H9 (cell line): Measurements from ENCODE around the gene CCSER2. TPM values are rescaled to one million over a fixed set of nuclear protein-coding genes. Genes with fewer than 3 reads are reported as not detected.

Experiments
- DNase-seq: peaks from one replicate; pipeline ENCODE4 v3.0.0-alpha.2; 2017
- H2AFZ ChIP-seq: one replicate; pipeline ENCODE4 v1.6.1; 2013; ENCODE audit warnings: mild to moderate bottlenecking, low read length, control low read depth, moderate library complexity
- H2AK5ac ChIP-seq: 2 replicates; pipeline ENCODE4 v1.6.1; 2013; ENCODE audit warnings: low read length, control low read depth, mixed read lengths; ENCODE audit not compliant: insufficient read length
- H2BK120ac ChIP-seq: one replicate; pipeline ENCODE4 v1.6.1; 2013; ENCODE audit warnings: low read depth, mild to moderate bottlenecking, low read length, control low read depth, inconsistent platforms; ENCODE audit not compliant: poor library complexity, severe bottlenecking
- H2BK12ac ChIP-seq: 2 replicates; pipeline ENCODE4 v1.6.1; 2013; ENCODE audit warnings: low read length, control low read depth, mixed read lengths, low read depth; ENCODE audit not compliant: insufficient read length
- H2BK15ac ChIP-seq: 2 replicates; pipeline ENCODE4 v1.6.1; 2013; ENCODE audit warnings: low read depth, low read length, control low read depth
- H2BK20ac ChIP-seq: one replicate; pipeline ENCODE4 v1.6.1; 2013; ENCODE audit warnings: low read depth, mild to moderate bottlenecking, low read length, control low read depth, inconsistent platforms; ENCODE audit not compliant: poor library complexity, severe bottlenecking
- H2BK5ac ChIP-seq: 2 replicates; pipeline ENCODE4 v1.6.1; 2013; ENCODE audit warnings: low read length, control low read depth, mixed read lengths; ENCODE audit not compliant: insufficient read length
- H3K14ac ChIP-seq: 2 replicates; pipeline ENCODE4 v1.6.1; 2013; ENCODE audit warnings: low read length, control low read depth; ENCODE audit not compliant: insufficient read depth
- H3K18ac ChIP-seq: 2 replicates; pipeline ENCODE4 v1.6.1; 2013; ENCODE audit warnings: low read depth, mild to moderate bottlenecking, mixed read lengths, low read length, control low read depth; ENCODE audit not compliant: insufficient read length
- H3K23ac ChIP-seq: 2 replicates; pipeline ENCODE4 v1.6.1; 2013; ENCODE audit warnings: low read length, control low read depth, mixed read lengths, low read depth; ENCODE audit not compliant: insufficient read length
- H3K23me2 ChIP-seq: 2 replicates; pipeline ENCODE4 v1.6.1; 2013; ENCODE audit warnings: low read depth, mild to moderate bottlenecking, mixed read lengths, low read length, control low read depth; ENCODE audit not compliant: insufficient read length, poor library complexity, severe bottlenecking
- H3K27ac ChIP-seq: 2 replicates; pipeline ENCODE4 v1.5.1; 2013; ENCODE audit warnings: low read length, control low read depth, mixed read lengths, low read depth; ENCODE audit not compliant: insufficient read length
- H3K27me3 ChIP-seq: 2 replicates; pipeline ENCODE4 v1.6.1; 2013; ENCODE audit warnings: low read length, control low read depth, inconsistent platforms; ENCODE audit not compliant: insufficient read depth
- H3K4ac ChIP-seq: 2 replicates; pipeline ENCODE4 v1.6.1; 2013; ENCODE audit warnings: low read depth, mild to moderate bottlenecking, control low read depth, inconsistent platforms, low read length, moderate library complexity
- H3K4me1 ChIP-seq: 2 replicates; pipeline ENCODE4 v1.6.1; 2013; ENCODE audit warnings: low read length, control low read depth, inconsistent platforms; ENCODE audit not compliant: insufficient read depth
- H3K4me2 ChIP-seq: 2 replicates; pipeline ENCODE4 v1.6.1; 2013; ENCODE audit warnings: low read length, control low read depth, mixed read lengths; ENCODE audit not compliant: insufficient read length, insufficient read depth
- H3K56ac ChIP-seq: 2 replicates; pipeline ENCODE4 v1.6.1; 2013; ENCODE audit warnings: low read depth, mild to moderate bottlenecking, mixed read lengths, low read length, control low read depth; ENCODE audit not compliant: insufficient read length
- H3K79me1 ChIP-seq: 2 replicates; pipeline ENCODE4 v1.6.1; 2013; ENCODE audit warnings: low read depth, mild to moderate bottlenecking, moderate library complexity, low read length, control low read depth, inconsistent platforms; ENCODE audit not compliant: insufficient read depth, poor library complexity, severe bottlenecking
- H3K79me2 ChIP-seq: 2 replicates; pipeline ENCODE4 v1.6.1; 2013; ENCODE audit warnings: low read length, control low read depth, inconsistent platforms; ENCODE audit not compliant: insufficient read depth
- H3K9ac ChIP-seq: 2 replicates; pipeline ENCODE4 v1.6.1; 2013; ENCODE audit warnings: low read length, control low read depth, mixed read lengths; ENCODE audit not compliant: insufficient read length; ENCODE audit errors: extremely low read depth
- H3K9me3 ChIP-seq: one replicate; pipeline ENCODE4 v1.6.1; 2013; ENCODE audit warnings: low read depth, low read length, inconsistent platforms; ENCODE audit not compliant: control insufficient read depth
- H3T11ph ChIP-seq: one replicate; pipeline ENCODE4 v1.6.1; 2013; ENCODE audit warnings: mild to moderate bottlenecking, low read length, control low read depth, inconsistent platforms
- H4K20me1 ChIP-seq: one replicate; pipeline ENCODE4 v1.6.1; 2013; ENCODE audit not compliant: control insufficient read depth, insufficient read length, insufficient read depth
- H4K5ac ChIP-seq: 2 replicates; pipeline ENCODE4 v1.6.1; 2013; ENCODE audit warnings: low read depth, mild to moderate bottlenecking, mixed read lengths, low read length, control low read depth; ENCODE audit not compliant: insufficient read length
- H4K8ac ChIP-seq: replicated peaks from 2 replicates; pipeline ENCODE4 v1.6.1; 2013; ENCODE audit warnings: low read length, control low read depth, mixed read lengths, low read depth; ENCODE audit not compliant: insufficient read length
- H4K91ac ChIP-seq: 2 replicates; pipeline ENCODE4 v1.6.1; 2013; ENCODE audit warnings: low read depth, mild to moderate bottlenecking, moderate library complexity, mixed read lengths, low read length, control low read depth; ENCODE audit not compliant: insufficient read length
- H3K27ac Mint-ChIP-seq, 3 experiments: 2 replicates in 2 of 3; 3 replicates in 1 of 3; pipeline ENCODE4 v1.8.0; 2020 to 2021; ENCODE audit warnings: mixed read lengths in 3 of 3, mild to moderate bottlenecking in 1 of 3, moderate library complexity in 1 of 3
- H3K27me3 Mint-ChIP-seq: 2 replicates; pipeline ENCODE4 v1.8.0; 2021; ENCODE audit warnings: low read depth, mild to moderate bottlenecking, moderate library complexity, mixed read lengths
- H3K36me3 Mint-ChIP-seq, 3 experiments: 2 replicates in 2 of 3; 3 replicates in 1 of 3; pipeline ENCODE4 v1.8.0; 2020 to 2021; ENCODE audit warnings: low read depth in 3 of 3, mixed read lengths in 3 of 3; ENCODE audit not compliant: insufficient read depth in 1 of 3
- H3K4me1 Mint-ChIP-seq, 2 experiments: 2 replicates each; pipeline ENCODE4 v1.8.0; 2020; ENCODE audit warnings: mixed read lengths in 2 of 2
- H3K4me3 Mint-ChIP-seq, 2 experiments: 2 replicates in 1 of 2; 3 replicates in 1 of 2; pipeline ENCODE4 v1.8.0; 2020 to 2021; ENCODE audit warnings: mild to moderate bottlenecking in 2 of 2, mixed read lengths in 2 of 2, moderate library complexity in 1 of 2
- H3K9me3 Mint-ChIP-seq, 2 experiments: 2 replicates in 1 of 2; 3 replicates in 1 of 2; pipeline ENCODE4 v1.8.0; 2020; ENCODE audit warnings: mild to moderate bottlenecking in 2 of 2, mixed read lengths in 2 of 2, moderate library complexity in 1 of 2
- WGBS: extraction: QIAGEN DNeasy Blood & Tissue Kit; methylation state at CpG from one replicate; pipeline ENCODE4 v1.1.7; 2013; ENCODE audit warnings: missing lambda C conversion rate, low lambda C conversion rate, mixed read lengths; ENCODE audit not compliant: insufficient read length; ENCODE audit errors: extremely low coverage; 5-methylcytosine and 5-hydroxymethylcytosine counted together
- total RNA-seq: library from RNA; stranded (reverse); gene quantifications from 2 replicates; pipeline ENCODE4 v1.2.1, GENCODE V29; 2021
- TF ChIP-seq, protein P1 (sequence below): fragments of 200-600 bp; sonication (generic); conservative IDR thresholded peaks from 3 replicates; pipeline ENCODE4 v1.8.0; 2021; ENCODE audit warnings: antibody characterized with exemption, mild to moderate bottlenecking

Gene CCSER2
- total RNA-seq, 1 experiment from 2014 or later, result 22.2 TPM

DNA sequence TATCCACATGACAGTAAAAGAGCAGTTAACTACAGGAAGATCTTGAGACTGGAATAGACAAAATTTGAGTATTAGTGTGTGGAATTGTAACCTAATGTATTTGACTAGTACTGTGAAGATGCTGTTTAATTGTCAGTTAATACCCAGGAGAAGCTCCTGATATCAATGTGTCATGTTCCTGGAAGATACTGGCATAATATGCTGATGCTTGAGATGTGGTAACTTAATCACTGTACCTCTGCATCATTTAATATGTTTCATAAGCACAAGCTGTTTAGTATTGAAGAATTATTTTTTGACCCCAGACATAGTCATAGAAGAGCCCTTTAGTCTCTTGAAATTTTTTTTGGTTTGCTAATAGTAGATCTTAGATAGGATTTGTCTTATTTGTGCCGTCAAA lies 15.4 kb downstream of the CCSER2 start:
- no peak overlapping the region for H4K8ac ChIP-seq
- H3K79me1 ChIP-seq, result no peaks in the 10 kb centered on the region
- no peak overlapping the region for H3K14ac ChIP-seq
- no peak for DNase-seq
- no peaks in the 10 kb centered on the region for H3K23me2 ChIP-seq
- no peak overlapping the region for H4K5ac ChIP-seq
- no peak overlapping the region for H2BK12ac ChIP-seq
- peaks cover 17 to 19% of the 10 kb centered on the region in 2 experiments for H3K4me1 Mint-ChIP-seq
- H4K91ac ChIP-seq, result no peak overlapping the region
- H3K9me3 ChIP-seq, result no peaks in the 10 kb centered on the region
- no peak overlapping the region for H3K4me2 ChIP-seq
- no peaks in the 10 kb centered on the region for H3K27me3 ChIP-seq
- H3K9ac ChIP-seq, result no peak overlapping the region
- peaks cover 16 to 17% of the 10 kb centered on the region in 2 experiments for H3K9me3 Mint-ChIP-seq
- no peak overlapping the region for H3K27ac Mint-ChIP-seq
- no peak overlapping the region for H2AFZ ChIP-seq
- H3K18ac ChIP-seq, result no peak overlapping the region
- H3K4me1 ChIP-seq, result peaks cover 6% of the 10 kb centered on the region; the same call in 1 of the 2 replicates
- H2BK15ac ChIP-seq, result no peak overlapping the region
- WGBS, result no CpG with 5 or more reads among the region's 1 CpG
- peaks cover 4% of the 10 kb centered on the region; the same call in 1 of the 2 replicates for H3K79me2 ChIP-seq
- H2BK20ac ChIP-seq, result no peak overlapping the region
- no peak overlapping the region for H2BK120ac ChIP-seq
- no peak overlapping the region for H3K23ac ChIP-seq
- no peak overlapping the region for H3K4ac ChIP-seq
- no peak overlapping the region for H3K4me3 Mint-ChIP-seq
- H2AK5ac ChIP-seq, result no peak overlapping the region
- H3K56ac ChIP-seq, result no peak overlapping the region
- H3K27ac ChIP-seq, result no peak overlapping the region
- no peaks in the 10 kb centered on the region for H3K27me3 Mint-ChIP-seq
- TF ChIP-seq, protein P1, sequence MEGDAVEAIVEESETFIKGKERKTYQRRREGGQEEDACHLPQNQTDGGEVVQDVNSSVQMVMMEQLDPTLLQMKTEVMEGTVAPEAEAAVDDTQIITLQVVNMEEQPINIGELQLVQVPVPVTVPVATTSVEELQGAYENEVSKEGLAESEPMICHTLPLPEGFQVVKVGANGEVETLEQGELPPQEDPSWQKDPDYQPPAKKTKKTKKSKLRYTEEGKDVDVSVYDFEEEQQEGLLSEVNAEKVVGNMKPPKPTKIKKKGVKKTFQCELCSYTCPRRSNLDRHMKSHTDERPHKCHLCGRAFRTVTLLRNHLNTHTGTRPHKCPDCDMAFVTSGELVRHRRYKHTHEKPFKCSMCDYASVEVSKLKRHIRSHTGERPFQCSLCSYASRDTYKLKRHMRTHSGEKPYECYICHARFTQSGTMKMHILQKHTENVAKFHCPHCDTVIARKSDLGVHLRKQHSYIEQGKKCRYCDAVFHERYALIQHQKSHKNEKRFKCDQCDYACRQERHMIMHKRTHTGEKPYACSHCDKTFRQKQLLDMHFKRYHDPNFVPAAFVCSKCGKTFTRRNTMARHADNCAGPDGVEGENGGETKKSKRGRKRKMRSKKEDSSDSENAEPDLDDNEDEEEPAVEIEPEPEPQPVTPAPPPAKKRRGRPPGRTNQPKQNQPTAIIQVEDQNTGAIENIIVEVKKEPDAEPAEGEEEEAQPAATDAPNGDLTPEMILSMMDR, result no peak
- peaks cover 13 to 20% (median 13%) of the 10 kb centered on the region in 3 experiments; a peak in 6 of 7 replicates for H3K36me3 Mint-ChIP-seq
- H2BK5ac ChIP-seq, result no peak overlapping the region
- no peaks in the 10 kb centered on the region for H4K20me1 ChIP-seq
- no peak overlapping the region for H3T11ph ChIP-seq
